Chondrocyte (in vitro differentiated cells): ENCODE results near the gene INO80. TPM values are rescaled to one million over a fixed set of nuclear protein-coding genes. Genes with fewer than 3 reads are reported as not detected.

Source experiments
- DNase-seq: peaks from one replicate; pipeline ENCODE4 v3.0.0; 2021; ENCODE audit warnings: mixed read lengths, low spot score
- H3K27ac Mint-ChIP-seq: one replicate; pipeline ENCODE4 v1.8.0; 2021; ENCODE audit warnings: mild to moderate bottlenecking, moderate library complexity, mixed read lengths; ENCODE audit not compliant: unreplicated experiment
- H3K27me3 Mint-ChIP-seq: 2 replicates; pipeline ENCODE4 v1.8.0; 2021; ENCODE audit warnings: low read depth, mixed read lengths
- H3K36me3 Mint-ChIP-seq: 2 replicates; pipeline ENCODE4 v1.8.0; 2021; ENCODE audit warnings: low read depth, mixed read lengths
- H3K4me1 Mint-ChIP-seq: 2 replicates; pipeline ENCODE4 v1.8.0; 2021; ENCODE audit warnings: low read depth, mild to moderate bottlenecking, mixed read lengths
- H3K4me3 Mint-ChIP-seq: one replicate; pipeline ENCODE4 v1.8.0; 2021; ENCODE audit warnings: mild to moderate bottlenecking, moderate library complexity, mixed read lengths; ENCODE audit not compliant: unreplicated experiment
- H3K9me3 Mint-ChIP-seq: 2 replicates; pipeline ENCODE4 v1.8.0; 2021; ENCODE audit warnings: low read depth, mixed read lengths
- CTCF ChIP-seq: fragments of 200-600 bp; sonication (generic); IDR thresholded peaks from 2 replicates; pipeline ENCODE4 v1.5.0; 2021; ENCODE audit warnings: antibody characterized with exemption, mild to moderate bottlenecking, moderate library complexity
- long read RNA-seq: library from polyadenylated mRNA; stranded (forward); transcript quantifications from one replicate; pipeline ENCODE4 v2.0.0, GENCODE V29; 2021
- total RNA-seq: library from RNA; stranded (reverse); gene quantifications from 3 replicates; pipeline ENCODE4 v1.2.1, GENCODE V29; 2021

The INO80 gene
- 16.3 to 19.8 TPM (median 16.6 TPM) in 3 replicates for total RNA-seq
- long read RNA-seq, full-length matches to known transcripts, result 10 of 22 reads
- long read RNA-seq, partial matches to known transcripts, result 5 of 22 reads
- long read RNA-seq, other reads (novel, unspliced or antisense), result 7 of 22 reads

DNA sequence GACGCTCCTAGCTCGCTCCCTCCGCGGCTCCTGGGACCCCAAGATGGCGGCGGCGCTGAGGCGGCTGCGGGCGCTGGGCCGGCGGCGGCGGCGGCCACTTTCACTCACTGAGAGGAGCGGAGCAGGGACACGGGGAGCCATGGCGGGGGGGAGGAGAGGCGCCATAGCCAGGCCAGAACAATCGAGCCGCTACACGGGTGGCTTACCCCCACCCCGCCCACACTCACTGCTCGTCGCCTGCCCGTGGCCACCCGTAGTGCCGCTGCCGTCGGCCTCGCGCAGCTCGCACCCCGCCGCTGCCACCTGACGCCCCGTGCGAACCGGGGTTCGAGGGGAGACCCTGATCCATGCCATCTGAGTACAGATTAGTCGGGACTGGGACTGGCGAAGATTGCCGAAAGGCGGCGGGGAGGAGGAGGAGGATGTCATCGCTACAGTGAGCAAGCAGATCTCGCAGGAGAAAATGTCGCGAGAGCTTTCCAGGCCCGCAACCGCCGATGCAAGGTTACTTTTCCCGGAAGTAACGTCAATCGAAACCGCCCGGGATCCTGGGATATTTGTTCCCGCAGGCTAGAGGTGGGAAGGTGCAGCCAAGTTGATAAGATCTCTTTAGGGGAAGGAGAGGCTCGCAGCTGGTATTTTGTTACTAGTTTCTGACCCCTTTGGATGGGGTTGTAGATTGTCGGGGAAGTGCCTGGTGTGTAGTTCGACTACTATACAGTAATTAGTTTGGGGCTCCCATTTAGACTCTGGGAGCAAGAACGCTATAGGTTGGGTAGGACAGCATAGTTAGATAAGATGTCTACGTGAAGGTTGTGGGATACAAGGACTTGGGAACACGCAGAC, at the start of gene INO80:
INO80 (minus strand) TSS at position 165 of the 846 bp plus-strand sequence. CDS start 19,970 bp downstream, outside the sequence.
- Mint-ChIP-seq H3K27me3 (no peaks in the 10 kb centered on the region), H3K4me3 (peak within 1 kb of the TSS; percentile 84), H3K36me3 (no peaks in the 10 kb centered on the region), H3K9me3 (no peaks in the 10 kb centered on the region), H3K27ac (peak within 1 kb of the TSS; percentile 97), H3K4me1 (peaks cover 23% of the 10 kb centered on the region)
- no peak for TF ChIP-seq CTCF
- peak; percentile 98 for DNase-seq

- no peak for DNase-seq
- H3K27me3 Mint-ChIP-seq, result no peaks in the 10 kb centered on the region
These were observed 45.7 kb upstream of the INO80 start for GRCh38 chr15:41161736-41162135.

DNA sequence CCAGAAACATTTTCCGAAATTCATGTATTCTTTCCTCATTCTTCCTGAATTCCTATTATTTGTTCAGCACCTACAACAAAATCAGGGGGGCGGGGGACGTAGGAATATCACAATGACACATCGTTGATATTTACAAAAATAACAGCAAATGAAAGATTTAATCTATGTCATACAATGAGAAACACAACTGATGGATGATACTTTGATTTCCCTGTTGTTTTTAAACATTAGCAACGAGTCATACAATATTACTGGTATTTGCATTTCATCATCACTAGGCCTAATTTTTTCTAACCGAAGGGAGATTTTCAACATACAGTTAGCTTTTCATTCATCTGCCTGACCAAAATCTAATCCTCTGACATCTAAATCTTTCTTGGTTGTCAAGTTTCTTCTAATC, 45.3 kb upstream of the INO80 start:
- H3K4me3 Mint-ChIP-seq, result no peak overlapping the region
- H3K4me1 Mint-ChIP-seq, result peaks cover 23% of the 10 kb centered on the region
- no peak overlapping the region for H3K27ac Mint-ChIP-seq
- no peaks in the 10 kb centered on the region for H3K36me3 Mint-ChIP-seq
- no peak for TF ChIP-seq CTCF
- H3K9me3 Mint-ChIP-seq, result no peaks in the 10 kb centered on the region
- no peak for DNase-seq
- H3K27me3 Mint-ChIP-seq, result no peaks in the 10 kb centered on the region

More at GRCh38 chr15:41161736-41162135, 45.7 kb upstream of the INO80 start:
- Mint-ChIP-seq H3K9me3 (no peaks in the 10 kb centered on the region), H3K36me3 (no peaks in the 10 kb centered on the region), H3K4me3 (no peak overlapping the region), H3K4me1 (peaks cover 23% of the 10 kb centered on the region), H3K27ac (no peak overlapping the region)
- TF ChIP-seq CTCF, result no peak

DNA sequence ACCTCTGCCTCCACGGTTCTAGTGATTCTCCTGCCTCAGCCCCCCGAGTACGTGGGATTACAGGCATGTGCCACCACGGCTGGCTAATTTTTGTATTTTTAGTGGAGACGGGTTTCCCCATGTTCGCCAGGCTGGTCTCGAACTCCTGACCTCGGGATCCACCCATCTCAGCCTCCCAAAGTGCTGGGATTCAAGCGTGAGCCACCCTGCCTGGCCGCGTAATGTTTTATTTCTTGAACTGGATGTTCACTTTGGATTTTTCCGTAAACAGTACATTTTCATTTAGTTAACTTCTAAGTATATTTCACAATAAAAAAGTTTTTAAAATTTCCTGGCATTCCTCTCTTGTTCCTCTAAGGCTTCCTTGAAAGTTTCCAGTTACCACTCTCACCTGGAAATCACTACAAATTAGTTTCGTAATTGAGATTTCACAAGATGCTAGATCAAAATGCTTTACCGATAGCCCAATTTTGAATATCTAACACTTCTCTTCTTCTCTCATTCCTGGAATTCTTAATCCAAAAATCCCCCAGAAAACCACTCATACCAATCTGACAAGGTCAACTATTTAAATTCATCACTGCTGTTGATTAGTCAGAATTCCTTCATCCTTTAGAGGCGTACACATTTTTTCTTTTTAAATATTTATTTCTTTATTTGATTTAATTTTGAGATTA, 44.7 kb upstream of the INO80 start:
- H3K9me3 Mint-ChIP-seq, result no peaks in the 10 kb centered on the region
- H3K27me3 Mint-ChIP-seq, result no peaks in the 10 kb centered on the region
- H3K36me3 Mint-ChIP-seq, result no peaks in the 10 kb centered on the region
- peaks cover 23% of the 10 kb centered on the region for H3K4me1 Mint-ChIP-seq
- no peak overlapping the region for H3K4me3 Mint-ChIP-seq
- H3K27ac Mint-ChIP-seq, result no peak overlapping the region
- no peak for TF ChIP-seq CTCF
- no peak for DNase-seq

DNA sequence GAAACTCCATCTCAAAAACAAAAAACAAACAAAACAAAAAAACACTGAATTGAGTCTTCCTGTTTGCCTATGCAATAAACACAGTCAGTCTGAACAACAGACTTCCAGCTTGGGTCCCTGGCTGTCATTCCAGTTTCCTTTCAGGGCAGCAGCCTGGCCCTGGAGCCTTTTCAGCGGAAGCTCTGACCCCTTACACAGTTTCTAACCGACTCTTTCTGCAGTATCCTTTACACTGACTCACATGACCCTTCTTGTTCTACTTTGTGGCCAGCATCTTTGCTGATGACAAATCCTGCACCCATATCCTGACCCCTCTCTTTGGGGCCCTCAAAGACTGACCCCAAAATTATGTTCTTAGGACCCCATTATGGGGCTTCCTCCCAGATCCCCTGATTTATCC, 38.3 kb upstream of the INO80 start:
- H3K27ac Mint-ChIP-seq, result no peak overlapping the region
- no peak for DNase-seq

More for the DNA sequence above, 38.3 kb upstream of the INO80 start:
- Mint-ChIP-seq H3K4me3 (no peak overlapping the region), H3K4me1 (peaks cover 6% of the 10 kb centered on the region), H3K27me3 (no peaks in the 10 kb centered on the region), H3K36me3 (no peaks in the 10 kb centered on the region), H3K9me3 (no peaks in the 10 kb centered on the region)
- no peak for TF ChIP-seq CTCF
